Middle frontal gyrus (tissue), 1 donor: ENCODE results near the gene IFT122.
"Not testable (repeated sequence)": the region's sequence is repeated elsewhere in the genome, so short reads cannot be mapped to it uniquely, and the experiment has no call there.

ENCODE experiments used
- DNase-seq: peaks from one replicate; pipeline ENCODE4 v3.0.0-alpha.2; 2015; ENCODE audit warnings: low spot score; ENCODE audit errors: extremely low spot score

IFT122 gene

GRCh38 chr3:129469026-129469425 lies 29.0 kb downstream of the IFT122 start:
- DNase-seq, result no peak

DNA sequence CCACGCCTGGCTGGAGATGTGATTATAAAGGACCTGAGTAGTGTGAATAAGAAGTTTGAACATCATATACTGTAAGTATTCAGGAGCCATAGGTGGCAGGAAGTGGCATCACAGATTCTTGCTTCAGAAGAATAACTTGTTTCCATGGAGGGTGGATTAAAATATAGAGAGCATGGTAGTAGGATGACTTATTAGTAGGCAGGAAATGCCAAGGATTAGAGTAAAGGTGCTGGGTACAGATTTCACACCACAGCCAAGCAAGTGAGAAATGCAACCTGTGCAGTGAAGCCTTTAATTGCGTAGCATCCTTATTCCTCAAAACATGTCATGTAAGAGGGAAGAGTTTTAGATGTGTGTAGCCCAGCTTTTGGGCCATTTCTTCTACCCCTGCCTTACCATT lies 30.8 kb downstream of the IFT122 start:
- no peak for DNase-seq

GRCh38 chr3:129473067-129473768 lies 33.2 kb downstream of the IFT122 start:
- no peak for DNase-seq

- DNase-seq, result no peak
These were observed 33.7 kb downstream of the IFT122 start for GRCh38 chr3:129473769-129474152.

- DNase-seq, result no peak
These were observed 35.2 kb downstream of the IFT122 start for GRCh38 chr3:129474984-129475804.

GRCh38 chr3:129475863-129476262 lies 35.8 kb downstream of the IFT122 start:
- DNase-seq, result no peak

GRCh38 chr3:129476586-129476985 lies 36.6 kb downstream of the IFT122 start:
- DNase-seq, result no peak

- not testable (repeated sequence) for DNase-seq
These were observed 41.3 kb downstream of the IFT122 start for GRCh38 chr3:129481225-129481765.

GRCh38 chr3:129481766-129482332 lies 41.8 kb downstream of the IFT122 start:
- no peak for DNase-seq

- no peak for DNase-seq
These were observed 42.7 kb downstream of the IFT122 start for GRCh38 chr3:129482721-129483120.

DNA sequence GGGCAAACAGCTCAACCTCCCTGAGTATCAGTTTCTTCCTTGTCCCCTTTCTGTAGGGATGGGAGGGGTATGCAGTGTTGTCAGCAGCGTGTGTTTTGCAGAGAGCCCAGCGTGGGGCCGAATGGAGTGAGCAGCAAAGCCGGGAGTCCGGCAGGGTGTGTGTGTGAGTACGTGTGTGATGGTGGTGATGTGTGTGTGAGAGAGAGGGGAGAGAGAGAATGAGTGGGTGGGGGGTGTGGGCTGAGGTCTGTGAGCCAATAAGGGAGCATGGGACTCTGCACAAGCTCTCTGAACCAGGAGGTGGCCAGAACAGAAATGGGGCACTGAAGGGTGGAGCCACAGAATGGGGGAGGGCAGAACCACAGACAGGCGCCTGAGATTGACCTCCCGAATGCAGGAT lies 43.8 kb downstream of the IFT122 start:
- DNase-seq, result no peak

DNA sequence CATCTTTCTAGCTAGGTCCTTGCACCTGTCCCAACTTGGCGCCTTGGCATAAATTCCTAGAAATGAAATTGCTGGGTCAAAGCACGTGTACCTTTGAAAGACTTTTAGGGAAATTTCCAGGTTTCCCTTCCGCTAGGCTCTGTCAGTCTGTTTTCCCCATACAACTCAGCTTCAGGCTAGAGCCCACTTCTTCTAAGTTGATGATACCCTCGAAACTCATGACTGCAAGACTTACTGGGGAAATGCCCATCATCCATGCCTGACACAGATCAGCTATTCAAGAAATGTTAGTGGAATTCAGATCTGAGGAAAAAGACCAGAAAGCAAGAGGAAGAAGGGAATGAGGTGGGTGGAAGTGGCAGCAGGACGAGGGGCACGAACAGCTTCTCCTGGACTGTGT lies 45.1 kb downstream of the IFT122 start:
- not testable (repeated sequence) for DNase-seq

- no peak for DNase-seq
These were observed 46.0 kb downstream of the IFT122 start for GRCh38 chr3:129485721-129486663.

DNA sequence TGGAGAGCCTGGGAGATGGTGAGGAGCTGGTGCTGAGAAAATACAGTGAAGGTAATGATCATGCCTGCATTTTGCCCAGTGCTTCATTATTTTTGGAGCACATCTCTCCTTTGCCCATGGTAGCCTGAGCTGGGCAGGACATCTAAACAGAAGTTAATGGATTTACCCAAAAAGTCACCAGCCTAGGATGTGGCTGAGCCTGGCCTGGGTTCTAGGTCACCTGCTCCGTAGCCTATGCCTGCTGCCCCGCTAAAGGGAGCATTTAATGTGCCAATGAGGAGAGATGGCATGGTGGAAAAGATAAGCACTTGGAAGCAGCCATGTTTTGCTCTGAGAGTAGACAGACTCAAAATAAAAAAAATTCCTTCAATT lies 46.6 kb downstream of the IFT122 start:
- DNase-seq, result no peak

- DNase-seq, result no peak
These were observed 47.3 kb downstream of the IFT122 start for GRCh38 chr3:129487183-129487867.

- not testable (repeated sequence) for DNase-seq
These were observed 47.9 kb downstream of the IFT122 start for GRCh38 chr3:129487868-129488335.

DNA sequence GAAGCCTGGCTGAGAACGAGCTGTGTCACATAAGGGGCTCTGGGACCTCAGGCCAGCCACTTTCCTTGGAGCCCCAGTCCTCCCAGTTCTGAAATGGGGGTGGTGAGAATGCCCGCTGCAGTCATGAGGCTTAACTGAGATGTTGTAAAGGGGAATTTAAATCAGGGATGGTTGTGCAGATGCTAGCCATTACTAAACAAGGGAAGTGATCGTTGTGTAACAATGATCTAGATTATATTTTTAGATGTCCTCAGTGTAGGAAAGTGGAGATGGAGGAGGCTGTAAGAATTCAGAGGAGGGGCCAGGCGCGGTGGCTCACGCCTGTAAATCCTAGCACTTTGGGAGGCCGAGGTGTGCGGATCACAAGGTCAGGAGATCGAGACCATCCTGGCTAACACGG lies 49.2 kb downstream of the IFT122 start:
- not testable (repeated sequence) for DNase-seq

GRCh38 chr3:129490273-129490675 lies 50.2 kb downstream of the IFT122 start:
- DNase-seq, result peak; percentile 80

DNA sequence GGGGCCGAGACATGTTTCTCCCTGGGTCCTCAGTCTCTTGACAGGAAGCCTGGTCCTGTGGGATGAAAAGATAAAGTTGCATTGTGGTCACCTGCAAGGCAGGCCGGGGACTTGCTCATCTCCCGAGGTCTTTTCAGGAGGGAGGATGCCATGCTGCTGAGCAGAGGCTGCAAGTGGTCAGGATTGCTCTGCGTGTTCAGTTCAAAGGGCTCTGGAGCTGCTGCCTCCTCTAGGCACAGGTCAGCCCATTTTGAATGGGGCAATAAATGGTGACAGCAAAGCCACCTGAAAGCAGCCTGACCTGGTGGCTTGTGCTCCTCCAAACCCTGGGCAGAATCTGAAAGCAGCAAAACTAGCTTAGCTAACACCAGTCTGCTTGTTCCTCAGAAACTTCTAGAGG lies 51.1 kb downstream of the IFT122 start:
- DNase-seq, result not testable (repeated sequence)

GRCh38 chr3:129491794-129492193 lies 51.8 kb downstream of the IFT122 start:
- no peak for DNase-seq
